DOHH2 (cell line): ENCODE results near the gene ROBO2.

Source experiments
- EZH2phosphoT487 ChIP-seq: fragments of 200-600 bp; sonication (generic); IDR thresholded peaks from 2 replicates; pipeline ENCODE4 v1.6.1; 2017; ENCODE audit warnings: borderline replicate concordance, mild to moderate bottlenecking, antibody characterized with exemption, low read length, moderate library complexity, mixed read lengths
- TF ChIP-seq, protein P1 (sequence below): fragments of 200-600 bp; sonication (generic); IDR thresholded peaks from one replicate; pipeline ENCODE4 v1.5.1; 2014; ENCODE audit warnings: antibody characterized with exemption, mild to moderate bottlenecking, low read depth, low read length; ENCODE audit not compliant: poor library complexity, severe bottlenecking

DNA sequence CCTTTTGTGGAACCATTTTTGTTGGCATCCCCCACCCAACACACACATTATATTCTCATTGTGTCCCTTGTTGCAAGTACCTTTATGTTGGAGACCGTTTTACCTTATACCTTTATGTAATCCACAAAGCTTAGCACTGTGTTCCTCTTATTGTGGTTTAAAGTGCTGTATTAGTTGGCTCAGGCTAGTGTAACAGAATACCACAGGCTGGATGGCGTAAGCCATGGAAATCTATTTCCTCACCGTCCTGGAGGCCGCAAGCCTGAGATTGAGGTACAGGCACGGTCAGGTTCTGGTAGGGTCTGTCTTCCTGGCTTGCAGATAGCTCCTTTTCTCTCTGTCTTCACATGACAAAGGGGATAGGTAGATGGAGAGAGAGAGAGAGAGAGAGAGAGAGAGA, 302.8 kb downstream of the ROBO2 start:
- TF ChIP-seq, protein P1, sequence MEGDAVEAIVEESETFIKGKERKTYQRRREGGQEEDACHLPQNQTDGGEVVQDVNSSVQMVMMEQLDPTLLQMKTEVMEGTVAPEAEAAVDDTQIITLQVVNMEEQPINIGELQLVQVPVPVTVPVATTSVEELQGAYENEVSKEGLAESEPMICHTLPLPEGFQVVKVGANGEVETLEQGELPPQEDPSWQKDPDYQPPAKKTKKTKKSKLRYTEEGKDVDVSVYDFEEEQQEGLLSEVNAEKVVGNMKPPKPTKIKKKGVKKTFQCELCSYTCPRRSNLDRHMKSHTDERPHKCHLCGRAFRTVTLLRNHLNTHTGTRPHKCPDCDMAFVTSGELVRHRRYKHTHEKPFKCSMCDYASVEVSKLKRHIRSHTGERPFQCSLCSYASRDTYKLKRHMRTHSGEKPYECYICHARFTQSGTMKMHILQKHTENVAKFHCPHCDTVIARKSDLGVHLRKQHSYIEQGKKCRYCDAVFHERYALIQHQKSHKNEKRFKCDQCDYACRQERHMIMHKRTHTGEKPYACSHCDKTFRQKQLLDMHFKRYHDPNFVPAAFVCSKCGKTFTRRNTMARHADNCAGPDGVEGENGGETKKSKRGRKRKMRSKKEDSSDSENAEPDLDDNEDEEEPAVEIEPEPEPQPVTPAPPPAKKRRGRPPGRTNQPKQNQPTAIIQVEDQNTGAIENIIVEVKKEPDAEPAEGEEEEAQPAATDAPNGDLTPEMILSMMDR: no peak
- no peak for TF ChIP-seq EZH2phosphoT487
